ENCODE results near the gene OR4F6. TPM values are rescaled to one million over a fixed set of nuclear protein-coding genes. Genes with fewer than 3 reads are reported as not detected.

Gene OR4F6
- total and polyA plus RNA-seq, 3 donors from 2014 or later: not detected

Small RNA genes lying within 50 kb of the gene (small RNA-seq; reads per million reads assigned to genes)
- 0 reads per million in 2 donors for gene RN7SL209P

Other genes with a start within 250 kb of the OR4F6 start
- 10 to 100 TPM; 60.2 to 69.9 TPM for gene TM2D3, start 151.1 kb upstream of the OR4F6 start, total RNA-seq
- 69.5 TPM for gene TM2D3, start 151.1 kb upstream of the OR4F6 start, polyA plus RNA-seq (ENCODE audit: insufficient read depth, low read depth, low replicate concordance)
- 10 to 100 TPM; 25.0 to 40.2 TPM for gene TARS3, start 79.0 kb upstream of the OR4F6 start, total RNA-seq
- 10.3 TPM for gene TARS3, start 79.0 kb upstream of the OR4F6 start, polyA plus RNA-seq (ENCODE audit: insufficient read depth, low read depth, low replicate concordance)
- not detected for gene OR4F15, start 8.7 kb downstream of the OR4F6 start, total RNA-seq
- gene OR4F15, start 8.7 kb downstream of the OR4F6 start, polyA plus RNA-seq (ENCODE audit: insufficient read depth, low read depth, low replicate concordance): not detected